GM19438 (cell line): Measurements from ENCODE around the gene EIF3B.
"Not testable (repeated sequence)": the region's sequence is repeated elsewhere in the genome, so short reads cannot be mapped to it uniquely, and the experiment has no call there.

Source experiments
- ATAC-seq: cut with Tn5 transposase; IDR thresholded peaks from one replicate; pipeline ENCODE4 v1.9.1; 2021; ENCODE audit warnings: low read depth; ENCODE audit not compliant: unreplicated experiment

The EIF3B gene

GRCh38 chr7:2394566-2395082 lies 40.0 kb downstream of the EIF3B start:
- no peak for ATAC-seq

GRCh38 chr7:2398506-2398905 lies 43.9 kb downstream of the EIF3B start:
- ATAC-seq, result no peak

DNA sequence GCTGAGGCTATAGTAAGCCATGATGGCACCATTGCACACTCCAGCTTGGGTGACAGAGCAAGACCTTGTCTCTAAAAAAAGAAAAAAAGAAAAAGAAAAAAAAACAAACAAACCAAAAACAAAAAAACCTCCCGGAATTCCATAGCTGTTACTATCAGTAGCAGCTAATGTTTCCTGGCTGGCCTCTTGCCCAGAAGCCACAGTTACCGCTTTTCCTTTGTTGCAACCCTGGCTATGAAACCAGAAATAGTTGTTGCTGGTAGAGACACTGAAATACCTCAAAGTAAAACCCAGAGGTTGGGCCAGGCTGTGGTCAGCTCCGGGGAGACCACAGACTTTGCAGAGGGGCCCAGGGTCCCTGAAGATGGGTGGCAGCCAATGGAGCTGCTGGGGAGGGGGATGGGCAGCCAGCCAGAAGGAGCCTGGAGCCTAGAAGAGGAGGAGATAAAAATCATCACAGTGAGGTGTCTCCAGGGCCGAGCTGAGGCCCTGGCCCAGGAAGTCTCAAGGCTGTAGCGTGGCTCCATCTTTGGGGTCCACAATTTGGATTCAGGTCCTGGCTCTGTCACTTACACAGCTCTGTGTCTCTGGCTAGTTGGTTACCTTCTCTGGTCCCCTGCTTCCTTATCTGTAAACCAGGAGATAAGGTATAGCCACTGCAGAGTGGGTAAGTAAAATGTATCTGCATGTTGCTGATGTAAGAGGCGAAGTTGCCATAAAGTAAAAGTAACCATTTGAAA lies 45.4 kb downstream of the EIF3B start:
- no peak for ATAC-seq

DNA sequence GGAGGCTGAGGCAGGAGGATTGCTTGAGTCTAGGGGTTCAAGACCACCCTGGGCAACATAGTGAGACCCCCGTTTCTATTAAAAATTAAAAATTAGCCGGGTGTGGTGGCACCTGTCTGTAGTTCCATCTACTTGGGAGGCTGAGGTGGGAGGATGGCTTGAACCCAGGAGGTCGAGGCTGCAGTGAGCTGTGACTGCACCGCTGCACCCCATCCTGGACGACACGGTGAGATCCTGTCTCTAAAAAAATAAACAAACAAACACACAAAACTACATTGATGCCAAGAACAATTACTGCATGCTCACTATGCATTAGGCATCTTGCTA lies 48.0 kb downstream of the EIF3B start:
- no peak for ATAC-seq

DNA sequence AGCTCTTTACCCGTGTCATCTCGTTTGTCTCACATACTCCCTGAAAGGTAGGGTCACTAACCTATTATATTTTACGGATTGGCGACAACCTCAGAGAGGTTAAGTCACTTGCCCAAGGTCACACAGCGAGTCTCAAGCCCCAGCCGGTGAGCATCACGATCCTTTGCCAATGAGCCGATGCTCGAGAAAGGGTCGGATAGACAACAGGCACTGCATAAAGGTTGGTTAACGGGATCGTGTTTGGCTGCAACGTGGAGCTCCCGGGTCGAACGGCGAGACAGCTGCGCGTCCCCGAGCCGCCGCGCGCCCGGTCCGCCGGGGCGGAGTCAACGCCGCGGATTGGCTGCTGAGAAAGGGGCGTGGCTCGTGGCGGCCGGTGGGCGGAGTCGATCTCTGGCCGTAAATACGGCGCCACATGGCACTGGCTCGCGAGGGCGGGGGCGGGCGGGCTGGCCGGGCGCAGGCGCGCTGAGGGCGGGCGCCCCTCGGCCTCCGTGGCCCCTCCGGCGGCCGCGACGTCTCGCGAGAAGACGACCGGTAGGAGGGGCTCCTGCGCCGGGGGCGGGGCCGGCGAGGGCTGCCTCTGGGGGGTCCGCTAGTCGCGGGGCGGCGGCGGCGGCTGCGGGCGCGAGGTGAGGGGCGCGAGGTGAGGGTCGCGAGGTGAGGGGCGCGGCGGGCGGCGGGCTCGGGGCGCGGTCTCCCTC lies 48.5 kb downstream of the EIF3B start, which contains the start of gene CHST12:
TSS of gene CHST12 (plus strand) at position 598 of the 704 bp plus-strand sequence. CDS start 29,029 bp downstream, outside the sequence.
- peak; percentile 30 for ATAC-seq

DNA sequence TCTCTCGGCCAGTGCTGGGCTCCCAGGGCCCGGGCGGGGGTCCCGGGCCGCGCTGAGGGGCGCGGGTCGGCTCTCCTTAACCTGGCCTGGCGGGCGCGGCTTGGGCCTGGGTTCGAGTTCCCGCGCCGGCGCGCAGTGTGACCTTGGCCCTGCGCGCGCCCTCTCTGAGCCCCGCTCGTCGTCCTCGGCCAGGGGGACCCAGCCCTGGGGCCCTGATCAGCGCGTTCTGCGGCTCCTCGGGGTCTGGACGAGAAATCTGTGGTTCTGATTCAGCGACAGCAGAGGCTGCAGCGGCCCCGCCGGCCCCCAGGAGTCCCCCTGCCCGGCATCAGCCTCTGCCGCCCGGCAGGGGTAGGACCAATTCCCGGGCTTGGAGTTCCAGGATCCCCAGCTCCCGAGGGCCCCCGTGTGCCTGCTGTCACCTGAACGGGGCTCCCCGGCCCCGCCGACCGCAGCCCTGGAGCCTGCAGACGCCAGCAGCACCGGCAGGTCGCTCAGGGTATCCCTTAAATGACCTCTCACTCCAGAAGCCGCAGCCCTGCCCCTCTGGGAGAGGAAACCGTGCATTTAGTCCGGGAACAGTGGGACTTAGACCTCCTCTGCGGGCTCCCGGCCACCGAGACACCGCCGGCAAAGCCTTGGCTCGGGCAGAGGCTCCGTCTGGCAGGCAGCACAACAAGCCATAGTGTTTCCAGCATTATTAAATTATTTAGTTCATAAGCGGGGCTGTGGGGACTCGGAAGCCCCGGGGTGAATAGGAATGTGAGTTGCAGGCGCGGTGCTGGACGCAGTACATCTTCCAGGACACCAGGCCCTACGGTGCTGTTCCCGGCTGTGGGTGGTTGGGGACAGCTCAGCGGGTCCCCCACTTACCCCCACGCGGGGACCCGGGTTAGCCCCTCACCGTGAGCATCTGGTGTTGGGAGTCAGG lies 49.4 kb downstream of the EIF3B start:
- ATAC-seq, result no peak

- ATAC-seq, result no peak
Measured at GRCh38 chr7:2404714-2405119, 50.1 kb downstream of the EIF3B start.

- ATAC-seq, result no peak
Measured at GRCh38 chr7:2405201-2405600, 50.6 kb downstream of the EIF3B start.

GRCh38 chr7:2405601-2406345 lies 51.1 kb downstream of the EIF3B start:
- peak; percentile 56 for ATAC-seq

DNA sequence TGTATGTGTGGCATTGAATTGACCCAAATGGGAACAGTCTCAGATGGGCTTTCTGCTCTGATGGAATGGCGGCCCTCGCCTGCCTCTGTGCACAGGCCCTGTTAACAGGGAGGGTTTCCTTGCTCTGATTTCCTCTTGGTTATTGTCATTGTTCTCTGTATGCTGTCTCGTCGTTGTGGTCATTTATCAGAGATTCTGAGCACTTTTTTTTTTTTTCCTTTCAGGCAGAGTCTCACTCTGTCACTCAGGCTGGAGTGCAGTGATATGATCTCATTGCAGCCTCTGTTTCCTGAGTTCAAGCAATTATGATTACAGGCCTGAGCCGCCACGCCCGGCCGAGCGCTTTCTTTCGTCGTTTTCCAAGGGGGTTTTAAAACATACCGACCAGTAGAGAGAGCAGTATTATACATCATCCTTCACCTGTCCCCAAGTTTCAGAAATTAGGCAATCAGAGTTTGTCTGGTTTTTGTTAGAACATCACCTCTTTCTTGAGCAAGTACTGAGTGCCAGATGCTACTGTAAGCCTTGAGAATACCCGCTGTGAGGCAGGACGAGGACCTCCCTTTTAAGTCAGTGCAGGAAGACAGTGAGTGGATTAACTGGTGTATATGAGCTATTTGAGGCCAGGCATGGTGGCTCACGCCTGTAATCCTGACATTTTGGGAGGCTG lies 55.3 kb downstream of the EIF3B start:
- ATAC-seq, result no peak

- ATAC-seq, result no peak
Measured at GRCh38 chr7:2411049-2411448, 56.4 kb downstream of the EIF3B start.

DNA sequence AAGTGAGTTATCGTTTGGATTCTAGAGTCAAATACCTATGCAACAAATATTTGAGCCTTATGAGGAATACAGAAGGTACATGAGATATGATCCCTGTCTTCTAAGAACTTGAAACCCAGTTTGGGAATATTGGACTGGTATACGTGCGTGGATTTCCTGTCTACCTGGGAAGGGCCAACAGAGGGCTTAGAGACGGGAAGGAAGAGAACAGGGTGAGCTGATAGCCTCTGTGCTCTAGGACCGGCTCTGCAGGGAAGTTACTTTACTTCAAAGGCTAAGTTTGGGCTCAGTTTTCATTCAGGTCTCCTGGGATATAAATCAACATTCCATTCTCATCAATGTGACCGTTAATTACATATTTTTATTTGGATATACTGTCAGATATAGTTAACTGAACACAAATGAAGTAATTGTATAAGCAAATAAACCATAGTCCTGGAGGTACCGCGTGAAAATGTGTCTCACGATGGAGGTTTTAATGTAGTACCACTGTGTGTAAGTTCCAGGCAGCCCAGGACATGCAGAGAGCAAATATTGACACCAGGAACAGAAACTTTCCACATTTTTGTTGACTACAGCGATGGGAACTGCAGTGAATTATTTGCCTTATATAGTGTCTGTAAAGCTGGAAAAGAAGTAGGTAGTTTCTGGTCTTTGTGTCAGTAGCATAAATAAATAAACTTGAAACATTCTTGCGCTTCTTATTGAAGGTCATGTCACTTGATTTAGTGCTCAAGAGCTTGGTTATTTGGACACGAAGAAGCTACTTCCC lies 57.4 kb downstream of the EIF3B start:
- no peak for ATAC-seq

GRCh38 chr7:2412587-2413201 lies 58.1 kb downstream of the EIF3B start:
- no peak for ATAC-seq

GRCh38 chr7:2416063-2416462 lies 61.4 kb downstream of the EIF3B start:
- no peak for ATAC-seq

DNA sequence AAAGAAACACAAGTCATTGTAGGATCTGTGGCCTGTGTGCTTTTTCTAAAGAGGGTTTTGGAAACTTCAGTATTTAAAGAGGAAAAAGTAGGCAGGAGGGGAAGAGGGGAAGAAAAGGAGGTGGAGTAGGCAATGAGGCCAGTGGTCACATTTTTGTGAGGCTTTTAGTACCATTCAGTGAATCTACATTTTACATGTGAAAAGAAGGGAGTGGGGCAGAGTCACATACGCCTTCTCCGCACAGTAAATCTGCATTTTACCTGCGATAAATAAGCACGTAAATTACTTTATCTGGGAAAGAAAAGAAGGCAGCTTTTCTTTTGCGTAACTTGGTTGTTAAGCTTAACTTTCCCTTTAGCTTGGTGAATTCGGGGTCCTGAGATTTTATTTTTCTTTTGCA lies 62.0 kb downstream of the EIF3B start:
- ATAC-seq, result no peak

DNA sequence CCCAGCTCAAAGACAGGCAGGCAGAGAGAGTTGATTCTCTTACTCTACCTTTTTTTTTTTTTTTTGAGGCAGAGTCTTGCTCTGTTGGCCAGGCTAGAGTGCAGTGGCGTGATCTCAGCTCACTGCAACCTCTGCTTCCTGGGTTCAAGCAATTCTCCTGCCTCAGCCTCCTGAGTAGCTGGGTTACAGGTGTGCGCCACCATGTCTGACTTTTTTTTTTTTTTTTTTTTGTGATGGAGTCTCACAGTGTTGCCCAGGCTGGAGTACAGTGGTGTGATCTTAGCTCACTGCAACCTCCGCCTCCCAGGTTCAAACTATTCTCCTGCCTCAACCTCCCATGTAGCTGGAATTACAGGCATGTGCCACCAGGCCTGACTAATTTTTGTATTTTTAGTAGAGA lies 62.6 kb downstream of the EIF3B start:
- ATAC-seq, result not testable (repeated sequence)

GRCh38 chr7:2417981-2418481 lies 63.4 kb downstream of the EIF3B start:
- no peak for ATAC-seq

- no peak for ATAC-seq
Measured at GRCh38 chr7:2420216-2420933, 65.7 kb downstream of the EIF3B start.
